H1 (cell line): ENCODE data around the gene CCDC51. TPM values are rescaled to one million over a fixed set of nuclear protein-coding genes. Genes with fewer than 3 reads are reported as not detected.
A peak's percentile ranks its signal among the peaks of the same experiment; 100 is the strongest.

Experiments
- CTCF ChIA-PET: fragments of 300-600 bp; sonication (Branson Sonifier 250); formaldehyde crosslinking; loops from one replicate; lab custom pipeline; 2021; ENCODE audit not compliant: partially characterized antibody; lab: Charles Lee
- POLR2A ChIA-PET: fragments of 300-600 bp; sonication (Branson Sonifier 250); formaldehyde crosslinking; loops from one replicate; lab custom pipeline; 2021; ENCODE audit warnings: inconsistent platforms; ENCODE audit not compliant: partially characterized antibody; lab: Charles Lee
- DNase-seq, 2 experiments: peaks; one replicate each; pipeline versions ENCODE4 v3.0.0 to v3.0.0-alpha.2; 2010 to 2022; ENCODE audit warnings: low spot score in 2 of 2, low read depth in 1 of 2, mixed read lengths in 1 of 2
- FAIRE-seq: peaks from 2 replicates; lab custom pipeline; 2011; peaks lifted over from hg19 to GRCh38; lab: Jason Lieb, UNC
- H2AFZ ChIP-seq: 2 replicates; pipeline ENCODE4 v1.8.1; 2012; ENCODE audit warnings: low read length, inconsistent platforms
- H2AK5ac ChIP-seq: 2 replicates; pipeline ENCODE4 v1.6.1; 2013; ENCODE audit warnings: low read depth, low read length
- H2BK120ac ChIP-seq: replicated peaks from 2 replicates; pipeline ENCODE3; 2013; ENCODE audit warnings: low read depth, low read length, inconsistent platforms
- H2BK12ac ChIP-seq: 2 replicates; pipeline ENCODE4 v1.6.1; 2013; ENCODE audit warnings: low read depth, low read length
- H2BK15ac ChIP-seq: 2 replicates; pipeline ENCODE4 v1.6.1; 2013; ENCODE audit warnings: low read length
- H2BK20ac ChIP-seq: 2 replicates; pipeline ENCODE4 v1.6.1; 2013; ENCODE audit warnings: low read length
- H2BK5ac ChIP-seq: 2 replicates; pipeline ENCODE4 v1.6.1; 2013; ENCODE audit warnings: low read depth, low read length
- H3K14ac ChIP-seq: 2 replicates; pipeline ENCODE4 v1.6.1; 2013; ENCODE audit warnings: inconsistent platforms; ENCODE audit not compliant: insufficient read length
- H3K18ac ChIP-seq: 2 replicates; pipeline ENCODE4 v1.6.1; 2013; ENCODE audit warnings: low read length; ENCODE audit errors: extremely low read depth
- H3K23ac ChIP-seq: 2 replicates; pipeline ENCODE4 v1.6.1; 2013; ENCODE audit warnings: inconsistent platforms; ENCODE audit not compliant: insufficient read length
- H3K23me2 ChIP-seq: 2 replicates; pipeline ENCODE4 v1.6.1; 2013; ENCODE audit warnings: low read depth, low read length
- H3K27ac ChIP-seq: 2 replicates; pipeline ENCODE4 v1.6.1; 2011; ENCODE audit warnings: low read depth, low read length, inconsistent platforms
- H3K27me3 ChIP-seq, 4 experiments: replicated peaks in 1 of 4; 1 replicate in 1 of 4; 2 replicates in 3 of 4; pipeline versions ENCODE4 v1.6.1 to v1.8.1; 2011 to 2013; ENCODE audit warnings: low read length in 3 of 4, mild to moderate bottlenecking in 3 of 4, inconsistent platforms in 2 of 4, mixed read lengths in 2 of 4, moderate library complexity in 1 of 4; ENCODE audit not compliant: control insufficient read depth in 3 of 4, insufficient read depth in 3 of 4; ENCODE audit errors: extremely low read depth in 1 of 4
- H3K36me3 ChIP-seq, 4 experiments: 2 replicates each; pipeline versions ENCODE4 v1.6.1 to v1.8.1; 2011 to 2013; ENCODE audit warnings: mild to moderate bottlenecking in 4 of 4, low read length in 3 of 4, moderate library complexity in 2 of 4, control low read depth in 1 of 4, inconsistent platforms in 1 of 4; ENCODE audit not compliant: insufficient read depth in 4 of 4, control insufficient read depth in 2 of 4
- H3K4ac ChIP-seq: replicated peaks from 2 replicates; pipeline ENCODE3; 2013; ENCODE audit warnings: low read length, low read depth, mixed read lengths, inconsistent platforms; ENCODE audit not compliant: insufficient read length
- H3K4me1 ChIP-seq, 4 experiments: replicated peaks in 1 of 4; 1 replicate in 1 of 4; 2 replicates in 3 of 4; pipeline versions ENCODE4 v1.6.1 to v1.8.1; 2011 to 2013; ENCODE audit warnings: low read length in 3 of 4, inconsistent platforms in 2 of 4, mixed read lengths in 1 of 4; ENCODE audit not compliant: insufficient read depth in 4 of 4, control insufficient read depth in 3 of 4
- H3K4me2 ChIP-seq, 2 experiments: 2 replicates each; pipeline versions ENCODE4 v1.6.1 to v1.8.1; 2011 to 2013; ENCODE audit warnings: low read depth in 2 of 2, low read length in 2 of 2, control low read depth in 1 of 2, inconsistent platforms in 1 of 2, mild to moderate bottlenecking in 1 of 2; ENCODE audit not compliant: insufficient read depth in 1 of 2
- H3K4me3 ChIP-seq, 4 experiments: fragments of 200-600, 300-600 bp in 1 of 4; sonication (generic), shearing (Covaris generic), sonication (Bioruptor Twin) in 1 of 4; 2 replicates each; pipeline versions ENCODE4 v1.5.1 to v1.8.1; 2011 to 2016; ENCODE audit warnings: low read length in 4 of 4, low read depth in 3 of 4, control low read depth in 2 of 4, inconsistent platforms in 2 of 4, mild to moderate bottlenecking in 2 of 4, mixed read lengths in 1 of 4, moderate library complexity in 1 of 4; ENCODE audit not compliant: insufficient read depth in 2 of 4; ENCODE audit errors: extremely low read depth in 1 of 4
- H3K56ac ChIP-seq: replicated peaks from 2 replicates; pipeline ENCODE3; 2013; ENCODE audit warnings: low read depth, mild to moderate bottlenecking, mixed read lengths, low read length, inconsistent platforms; ENCODE audit not compliant: insufficient read length
- H3K79me1 ChIP-seq: 2 replicates; pipeline ENCODE4 v1.6.1; 2013; ENCODE audit warnings: low read depth, low read length, control low read depth
- H3K79me2 ChIP-seq, 2 experiments: 2 replicates each; pipeline versions ENCODE4 v1.6.1 to v1.8.1; 2012 to 2013; ENCODE audit warnings: low read length in 2 of 2, mild to moderate bottlenecking in 2 of 2, inconsistent platforms in 1 of 2; ENCODE audit not compliant: insufficient read depth in 2 of 2, control insufficient read depth in 1 of 2
- H3K9ac ChIP-seq, 4 experiments: replicated peaks in 1 of 4; 1 replicate in 1 of 4; 2 replicates in 3 of 4; pipeline versions ENCODE4 v1.6.1 to v1.8.1; 2011 to 2013; ENCODE audit warnings: low read depth in 3 of 4, low read length in 3 of 4, control low read depth in 2 of 4, mild to moderate bottlenecking in 2 of 4, moderate library complexity in 2 of 4, inconsistent platforms in 1 of 4; ENCODE audit errors: extremely low read depth in 1 of 4
- H3K9me3 ChIP-seq, 2 experiments: 2 replicates each; pipeline versions ENCODE4 v1.6.1 to v1.8.1; 2012 to 2013; ENCODE audit warnings: mild to moderate bottlenecking in 2 of 2, moderate library complexity in 2 of 2, control low read depth in 1 of 2, inconsistent platforms in 1 of 2, low read depth in 1 of 2, low read length in 1 of 2, mixed read lengths in 1 of 2; ENCODE audit not compliant: insufficient read depth in 2 of 2
- H4K20me1 ChIP-seq, 2 experiments: replicated peaks in 1 of 2; 2 replicates each; pipeline versions ENCODE3 to v1.8.1; 2011 to 2013; ENCODE audit warnings: inconsistent platforms in 2 of 2, low read length in 2 of 2, mild to moderate bottlenecking in 1 of 2; ENCODE audit not compliant: insufficient read depth in 2 of 2, control insufficient read depth in 1 of 2
- H4K5ac ChIP-seq: 2 replicates; pipeline ENCODE4 v1.6.1; 2013; ENCODE audit warnings: low read length, low read depth, mixed read lengths, inconsistent platforms; ENCODE audit not compliant: insufficient read length
- H4K8ac ChIP-seq: 2 replicates; pipeline ENCODE4 v1.8.0; 2013; ENCODE audit warnings: mild to moderate bottlenecking, moderate library complexity, low read length, inconsistent platforms; ENCODE audit not compliant: insufficient read depth; ENCODE audit errors: extremely low read depth
- H4K91ac ChIP-seq: replicated peaks from 2 replicates; pipeline ENCODE3; 2013; ENCODE audit warnings: low read length, mixed read lengths, inconsistent platforms; ENCODE audit not compliant: insufficient read length
- BCL11A ChIP-seq, 2 experiments: IDR thresholded peaks; one replicate each; pipeline ENCODE4 v1.6.1; 2011; ENCODE audit warnings: low read depth in 2 of 2, low read length in 2 of 2, mild to moderate bottlenecking in 2 of 2
- CEBPB ChIP-seq: IDR thresholded peaks from 2 replicates; pipeline ENCODE4 v1.6.1; 2012; ENCODE audit warnings: low read depth, low read length
- CHD1 ChIP-seq: IDR thresholded peaks from 2 replicates; pipeline ENCODE4 v1.6.1; 2012; ENCODE audit warnings: low read depth, low read length, improper control_type of control experiment
- E2F6 ChIP-seq: IDR thresholded peaks from 2 replicates; pipeline ENCODE4 v1.6.1; 2012; ENCODE audit warnings: inconsistent platforms
- MAFK ChIP-seq: IDR thresholded peaks from 2 replicates; pipeline ENCODE4 v1.6.1; 2012; ENCODE audit warnings: low read depth, mild to moderate bottlenecking, improper control_type of control experiment, low read length
- MAX ChIP-seq: IDR thresholded peaks from 2 replicates; pipeline ENCODE4 v1.6.1; 2012; ENCODE audit warnings: inconsistent platforms
- RNF2 ChIP-seq: fragments of 200-900, 300-1000 bp; sonication (generic); IDR thresholded peaks from 2 replicates; pipeline ENCODE4 v1.7.1; 2016; ENCODE audit warnings: borderline replicate concordance, low read depth, mild to moderate bottlenecking, antibody characterized with exemption, low read length; ENCODE audit not compliant: poor library complexity, severe bottlenecking; ENCODE audit errors: missing control alignments
- SP2 ChIP-seq: IDR thresholded peaks from 2 replicates; pipeline ENCODE4 v1.6.1; 2012; ENCODE audit warnings: mild to moderate bottlenecking, low read length, inconsistent platforms
- TAF7 ChIP-seq: optimal IDR thresholded peaks from 2 replicates; pipeline ENCODE3; 2011; ENCODE audit warnings: low read depth, mild to moderate bottlenecking, inconsistent platforms, low read length, moderate library complexity, borderline replicate concordance
- WGBS, 2 experiments: shearing (Covaris generic) in 1 of 2; methylation state at CpG; one replicate each; pipeline versions ENCODE4 v1.1.6 to v1.1.7; 2013 to 2015; ENCODE audit warnings: low lambda C conversion rate in 2 of 2, mixed read lengths in 2 of 2, inconsistent platforms in 1 of 2, low coverage in 1 of 2, missing lambda C conversion rate in 1 of 2; ENCODE audit not compliant: insufficient replicate concordance in 2 of 2, insufficient coverage in 1 of 2, insufficient read length in 1 of 2; ENCODE audit errors: extremely low coverage in 1 of 2, missing lambda C conversion rate in 1 of 2; 5-methylcytosine and 5-hydroxymethylcytosine counted together
- polyA plus RNA-seq, 7 experiments: library from polyadenylated mRNA; depleted of rRNA in 3 of 7; stranded (reverse) in 5 of 7; unstranded in 2 of 7; fragments of >200 nt in 5 of 7; fragments of 200-250 nt in 2 of 7; gene quantifications; 1 replicate in 5 of 7; 2 replicates in 1 of 7; 4 replicates in 1 of 7; pipeline versions ENCODE4 v1.2.1 to v1.2.3, GENCODE V29; 2011 to 2013; ENCODE audit warnings: missing spikeins in 2 of 7, mixed read lengths in 2 of 7
- total RNA-seq: library from RNA; stranded (reverse); fragmentation: NEBNext Ultra II Directional; extraction: Animal tissue kit (Norgen Biotek cat#: 25700); gene quantifications from 2 replicates; pipeline ENCODE4 v1.2.1, GENCODE V29; 2021

CCDC51 gene
- total and polyA plus RNA-seq, 2 of the 8 experiments (the other 6 are each of a cell fraction or from before 2014, with no cell fraction given) = 21.3 to 21.4 TPM

- Histone ChIP-seq H2BK20ac (no peak overlapping the region; the same call in 1 of the 2 replicates), H4K5ac (no peak overlapping the region), H3K9me3 (no peaks in the 10 kb centered on the region), H4K91ac (peak overlapping the region; percentile 53), H3K9ac (peak overlapping the region in 3 of 4 experiments; percentile 67 to 96 (median 93); a peak in 6 of 7 replicates), H2BK5ac (peak overlapping the region; percentile 82), H2AFZ (no peak overlapping the region), H3K23me2 (peaks cover 13% of the 10 kb centered on the region), H3K23ac (no peak overlapping the region), H3K56ac (no peak overlapping the region), H3K27me3 (no peaks in the 10 kb centered on the region), H3K4ac (peak overlapping the region; percentile 58), H3K4me3 (peak overlapping the region; percentile 66 to 85 (median 76)), H3K36me3 (peaks cover 6 to 16% (median 11%) of the 10 kb centered on the region in 4 experiments; a peak in 7 of 8 replicates), H3K4me1 (peaks cover 7 to 43% (median 22%) of the 10 kb centered on the region in 4 experiments), H2AK5ac (peak overlapping the region; percentile 90; the same call in 1 of the 2 replicates), H3K79me1 (peaks cover 37% of the 10 kb centered on the region), H3K79me2 (peaks cover 32 to 69% of the 10 kb centered on the region in 2 experiments), H3K14ac (no peak overlapping the region), H2BK12ac (peak overlapping the region; percentile 33; the same call in 1 of the 2 replicates), H4K20me1 (peaks cover 13 to 25% of the 10 kb centered on the region in 2 experiments), H4K8ac (peak overlapping the region; percentile 74; the same call in 1 of the 2 replicates), H2BK120ac (no peak overlapping the region), H3K4me2 (peak overlapping the region; percentile 91 to 98), H2BK15ac (peak overlapping the region; percentile 88; the same call in 1 of the 2 replicates), H3K18ac (peak overlapping the region; percentile 84), H3K27ac (0 out of 2 replicates have a peak overlapping the region, but pooled peaks have one; percentile 34)
- peak in 1 of 2 experiments; percentile 73 for DNase-seq
- CTCF ChIA-PET = interaction anchor here (0.6 to 5.4 kb wide), 4 partner anchors 8 to 28 kb away, joined by 3 to 34 read pairs (median 20); no protein-coding TSS in a partner anchor
- 14% methylated on average over 7 of the region's 7 CpGs; no CpG with 5 or more reads in 1 of the 2 experiments for WGBS, 2 experiments
- POLR2A ChIA-PET = interaction anchor here (0.8 to 31.5 kb wide), 27 partner anchors 9 to 239 kb away, joined by 3 to 650 read pairs (median 5); partner anchors contain the start of genes ATRIP, CCDC51, FBXW12 and PFKFB4
- FAIRE-seq = no peak
- TF ChIP-seq MAFK = no peak
- TF ChIP-seq SP2 = no peak
- peak; percentile 15; the same call in 1 of the 2 replicates for TF ChIP-seq MAX
- no peak for TF ChIP-seq RNF2
- TF ChIP-seq BCL11A (IDR thresholded peaks at IDR 0.05; ENCODE audit: low read depth in 2 of 2, low read length in 2 of 2) = no peak
- TF ChIP-seq E2F6 = peak; percentile 33; the same call in 1 of the 2 replicates
- TF ChIP-seq TAF7 = no peak
- TF ChIP-seq CHD1 = no peak
- no peak for TF ChIP-seq CEBPB
These were observed 11.8 kb downstream of the CCDC51 start for GRCh38 chr3:48428088-48428571.
